B cell (primary cell): Measurements from ENCODE around the gene AFF1. TPM values are rescaled to one million over a fixed set of nuclear protein-coding genes. Genes with fewer than 3 reads are reported as not detected.

Experiments used
- ATAC-seq: fragments of 200-7000 bp; cut with Tn5 transposase; one replicate; pipeline ENCODE4 v1.10.0; 2021; ENCODE audit warnings: low read depth, mild to moderate bottlenecking, moderate number of reproducible peaks, moderate library complexity
- CTCF ChIA-PET: fragments of 350-600 bp; sonication (Branson Sonifier 250); formaldehyde crosslinking; loops from one replicate; lab custom pipeline; 2021; ENCODE audit warnings: antibody characterized with exemption, inconsistent platforms; lab: Charles Lee
- POLR2A ChIA-PET: fragments of 350-600 bp; sonication (Branson Sonifier 250); formaldehyde crosslinking; loops from one replicate; lab custom pipeline; 2021; ENCODE audit warnings: antibody characterized with exemption; lab: Charles Lee
- DNase-seq: peaks from one replicate; pipeline ENCODE4 v3.0.0; 2013
- H2AFZ ChIP-seq: 2 replicates; pipeline ENCODE4 v1.6.1; 2012; ENCODE audit warnings: mild to moderate bottlenecking, low read depth, low read length; ENCODE audit not compliant: insufficient read depth, poor library complexity, severe bottlenecking
- H3K27ac ChIP-seq, 2 donors: 1 replicate in 1 of 2; 2 replicates in 1 of 2; pipeline ENCODE4 v1.5.1; 2012 to 2013; ENCODE audit warnings: low read length in 2 of 2, mild to moderate bottlenecking in 2 of 2, moderate library complexity in 1 of 2
- H3K27me3 ChIP-seq, 4 experiments: fragments of 200-600 bp in 1 of 4; sonication (generic) in 1 of 4; replicated peaks in 1 of 4; 1 replicate in 2 of 4; 2 replicates in 2 of 4; pipeline versions ENCODE4 v1.6.1 to v1.7.0; 2013 to 2016; ENCODE audit warnings: low read length in 3 of 4, mild to moderate bottlenecking in 2 of 4, mixed read lengths in 1 of 4, moderate library complexity in 1 of 4; ENCODE audit not compliant: insufficient read depth in 4 of 4, control insufficient read depth in 3 of 4; ENCODE audit errors: control extremely low read depth in 1 of 4
- H3K36me3 ChIP-seq, 2 experiments: replicated peaks in 1 of 2; 1 replicate in 1 of 2; 2 replicates in 1 of 2; pipeline versions ENCODE4 v1.6.1 to v1.7.1; 2013; ENCODE audit warnings: low read length in 1 of 2; ENCODE audit not compliant: insufficient read depth in 2 of 2, control insufficient read depth in 1 of 2; ENCODE audit errors: control extremely low read depth in 1 of 2, extremely low read depth in 1 of 2
- H3K4me1 ChIP-seq, 2 donors: fragments of 200-600 bp in 1 of 2; sonication (generic) in 1 of 2; 1 replicate in 1 of 2; 2 replicates in 1 of 2; pipeline versions ENCODE4 v1.5.1 to v1.6.1; 2013 to 2017; ENCODE audit warnings: low read length in 2 of 2; ENCODE audit not compliant: control insufficient read depth in 2 of 2, insufficient read depth in 2 of 2
- H3K4me2 ChIP-seq: replicated peaks from 2 replicates; pipeline ENCODE3; 2012; ENCODE audit warnings: mild to moderate bottlenecking, low read depth, low read length; ENCODE audit not compliant: poor library complexity, severe bottlenecking
- H3K4me3 ChIP-seq, 5 experiments: fragments of 200-600 bp in 1 of 5; sonication (generic) in 1 of 5; 1 replicate in 3 of 5; 2 replicates in 2 of 5; pipeline versions ENCODE4 v1.5.1 to v1.7.0; 2011 to 2016; ENCODE audit warnings: low read length in 4 of 5, mild to moderate bottlenecking in 4 of 5, low read depth in 2 of 5, control low read depth in 1 of 5, moderate library complexity in 1 of 5; ENCODE audit not compliant: insufficient read depth in 1 of 5; ENCODE audit errors: control extremely low read depth in 1 of 5, extremely low read depth in 1 of 5
- H3K79me2 ChIP-seq: fragments of 200-600 bp; sonication (generic); one replicate; pipeline ENCODE4 v1.6.0; 2016; ENCODE audit warnings: low read length; ENCODE audit not compliant: control insufficient read depth, insufficient read depth
- H3K9ac ChIP-seq: fragments of 200-600 bp; sonication (generic); 2 replicates; pipeline ENCODE4 v1.6.1; 2017; ENCODE audit warnings: mild to moderate bottlenecking, low read length, moderate library complexity
- H3K9me3 ChIP-seq, 3 donors: one replicate each; pipeline versions ENCODE4 v1.6.1 to v1.7.1; 2013; ENCODE audit warnings: low read length in 2 of 3; ENCODE audit not compliant: control insufficient read depth in 2 of 3, insufficient read depth in 1 of 3; ENCODE audit errors: control extremely low read depth in 1 of 3
- H4K20me1 ChIP-seq: 2 replicates; pipeline ENCODE4 v1.6.0; 2012; ENCODE audit warnings: mild to moderate bottlenecking, low read length; ENCODE audit not compliant: insufficient read depth, control insufficient read depth, poor library complexity, severe bottlenecking
- H3K27ac Mint-ChIP-seq: one replicate; pipeline ENCODE4 v1.8.0; 2021; ENCODE audit warnings: mixed read lengths
- H3K27me3 Mint-ChIP-seq: one replicate; pipeline ENCODE4 v1.8.0; 2021; ENCODE audit warnings: mixed read lengths
- H3K4me1 Mint-ChIP-seq: one replicate; pipeline ENCODE4 v1.8.0; 2021; ENCODE audit warnings: mixed read lengths
- H3K4me3 Mint-ChIP-seq: one replicate; pipeline ENCODE4 v1.8.0; 2021; ENCODE audit warnings: mixed read lengths
- H3K9me3 Mint-ChIP-seq: one replicate; pipeline ENCODE4 v1.8.0; 2022; ENCODE audit warnings: mixed read lengths; ENCODE audit not compliant: insufficient read depth
- EZH2 ChIP-seq: IDR thresholded peaks from 2 replicates; pipeline ENCODE4 v1.6.1; 2012; ENCODE audit warnings: borderline replicate concordance, low read depth, mild to moderate bottlenecking, moderate library complexity, low read length; ENCODE audit not compliant: insufficient read depth, poor library complexity, severe bottlenecking
- WGBS: methylation state at CpG from one replicate; pipeline ENCODE4 v1.1.5; 2013; ENCODE audit warnings: missing lambda C conversion rate; ENCODE audit not compliant: insufficient coverage; 5-methylcytosine and 5-hydroxymethylcytosine counted together
- intact Hi-C: fragments of 100-400 bp; cut with micrococcal nuclease; formaldehyde crosslinking; loops from one replicate; pipeline ENCODE4 v1.10.0; 2022
- polyA plus RNA-seq: library from polyadenylated mRNA; depleted of rRNA; stranded (reverse); fragments of >200 nt; gene quantifications from 2 replicates; pipeline ENCODE4 v1.2.3, GENCODE V29; 2012
- total RNA-seq, 2 donors: library from RNA; stranded (reverse); fragments of 120-200 nt in 1 of 2; gene quantifications; 1 replicate in 1 of 2; 2 replicates in 1 of 2; pipeline versions ENCODE4 v1.2.3 to v1.2.4, GENCODE V29; 2013 to 2022
- TF ChIP-seq, protein P1 (sequence below): fragments of 200-600 bp; IDR thresholded peaks from one replicate; pipeline ENCODE4 v1.8.0; 2022; ENCODE audit warnings: antibody characterized with exemption, mild to moderate bottlenecking

AFF1 gene
- total and polyA plus RNA-seq, 2 donors (not counting 1 experiment from before 2014, with no cell fraction given), result 15.3 to 135 TPM

DNA sequence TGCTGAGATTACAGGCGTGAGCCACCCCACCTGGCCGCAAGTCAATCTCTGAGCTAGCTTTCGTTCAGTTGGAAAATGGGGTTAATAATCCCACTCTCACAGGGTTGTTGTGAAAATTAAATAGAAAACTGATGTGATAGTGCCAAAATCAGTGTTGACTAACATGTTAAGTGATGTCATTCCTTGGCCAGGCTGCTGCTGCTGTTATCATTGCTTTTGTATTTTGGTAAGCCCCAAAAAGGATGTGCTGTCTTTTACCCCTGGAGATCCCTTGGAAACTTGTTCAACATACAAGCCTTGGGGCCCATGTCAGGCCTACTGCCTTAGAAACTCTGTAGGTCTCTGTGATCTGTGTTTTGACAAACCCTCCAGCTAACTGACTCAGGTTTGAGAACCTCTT is 106.3 kb downstream of the AFF1 start:
- TF ChIP-seq, protein P1, sequence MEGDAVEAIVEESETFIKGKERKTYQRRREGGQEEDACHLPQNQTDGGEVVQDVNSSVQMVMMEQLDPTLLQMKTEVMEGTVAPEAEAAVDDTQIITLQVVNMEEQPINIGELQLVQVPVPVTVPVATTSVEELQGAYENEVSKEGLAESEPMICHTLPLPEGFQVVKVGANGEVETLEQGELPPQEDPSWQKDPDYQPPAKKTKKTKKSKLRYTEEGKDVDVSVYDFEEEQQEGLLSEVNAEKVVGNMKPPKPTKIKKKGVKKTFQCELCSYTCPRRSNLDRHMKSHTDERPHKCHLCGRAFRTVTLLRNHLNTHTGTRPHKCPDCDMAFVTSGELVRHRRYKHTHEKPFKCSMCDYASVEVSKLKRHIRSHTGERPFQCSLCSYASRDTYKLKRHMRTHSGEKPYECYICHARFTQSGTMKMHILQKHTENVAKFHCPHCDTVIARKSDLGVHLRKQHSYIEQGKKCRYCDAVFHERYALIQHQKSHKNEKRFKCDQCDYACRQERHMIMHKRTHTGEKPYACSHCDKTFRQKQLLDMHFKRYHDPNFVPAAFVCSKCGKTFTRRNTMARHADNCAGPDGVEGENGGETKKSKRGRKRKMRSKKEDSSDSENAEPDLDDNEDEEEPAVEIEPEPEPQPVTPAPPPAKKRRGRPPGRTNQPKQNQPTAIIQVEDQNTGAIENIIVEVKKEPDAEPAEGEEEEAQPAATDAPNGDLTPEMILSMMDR, result no peak
- no peak for TF ChIP-seq EZH2
- 100% methylated on average over 1 of the region's 3 CpGs for WGBS
- ATAC-seq, result no peak
- ChIA-PET CTCF (interaction anchor here (1.4 kb wide), 1 partner anchor 118 kb away, joined by 5 read pairs; no protein-coding TSS in a partner anchor), POLR2A (interaction anchor here (1.1 kb wide), 1 partner anchor 12 kb away, joined by 9 read pairs; no protein-coding TSS in a partner anchor)
- Histone ChIP-seq H3K4me2 (no peak overlapping the region), H3K36me3 (peaks cover 0 to 4% of the 10 kb centered on the region in 2 experiments), H3K27ac (no peak overlapping the region), H3K9ac (no peak overlapping the region), H3K27me3 (no peaks in the 10 kb centered on the region), H2AFZ (no peak overlapping the region), H4K20me1 (peaks cover 87% of the 10 kb centered on the region), H3K4me3 (no peak overlapping the region), H3K9me3 (no peaks in the 10 kb centered on the region), H3K4me1 (peaks cover 52 to 67% of the 10 kb centered on the region in 2 donors), H3K79me2 (peaks cover 98% of the 10 kb centered on the region)
- no peak for DNase-seq
- H3K27ac Mint-ChIP-seq, result no peak overlapping the region
- no peaks in the 10 kb centered on the region for H3K27me3 Mint-ChIP-seq
- no peak overlapping the region for H3K4me3 Mint-ChIP-seq
- H3K9me3 Mint-ChIP-seq, result no peaks in the 10 kb centered on the region
- peaks cover 61% of the 10 kb centered on the region for H3K4me1 Mint-ChIP-seq
- intact Hi-C loops, result no loop called here

DNA sequence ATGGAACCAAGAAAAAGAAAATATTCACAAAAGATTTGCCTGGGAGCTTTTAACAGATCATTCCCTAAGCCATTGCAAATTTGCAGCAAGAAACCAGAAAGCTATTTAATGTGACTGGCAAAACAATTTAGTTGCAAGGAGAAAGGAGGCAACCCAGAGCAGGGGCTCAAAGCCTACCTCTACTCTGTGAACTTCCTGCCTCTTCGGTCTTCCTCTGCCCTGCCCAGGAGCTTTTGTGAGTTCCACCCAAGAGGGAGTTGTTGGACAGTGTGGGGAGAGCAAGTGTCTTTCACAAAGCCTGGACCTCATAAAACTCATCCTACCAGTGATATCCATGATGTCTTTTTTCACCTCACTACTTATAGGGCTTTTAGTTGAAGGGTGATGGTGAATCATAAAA is 107.4 kb downstream of the AFF1 start:
- ATAC-seq (no peak), DNase-seq (no peak)
- H3K27me3 Mint-ChIP-seq, result no peaks in the 10 kb centered on the region
- Histone ChIP-seq H3K4me1 (peaks cover 45 to 56% of the 10 kb centered on the region in 2 donors), H4K20me1 (peaks cover 94% of the 10 kb centered on the region), H3K27ac (no peak overlapping the region), H3K36me3 (peaks cover 0 to 13% of the 10 kb centered on the region in 2 experiments), H3K9me3 (no peaks in the 10 kb centered on the region), H3K4me2 (no peak overlapping the region), H3K4me3 (no peak overlapping the region), H2AFZ (no peak overlapping the region), H3K9ac (no peak overlapping the region), H3K79me2 (peaks cover 98% of the 10 kb centered on the region), H3K27me3 (no peaks in the 10 kb centered on the region)
- H3K4me1 Mint-ChIP-seq, result peaks cover 51% of the 10 kb centered on the region
- H3K9me3 Mint-ChIP-seq, result no peaks in the 10 kb centered on the region
- CTCF ChIA-PET, result interaction anchor here (0.7 to 1.4 kb wide), 2 partner anchors 101 to 119 kb away, joined by 3 to 5 read pairs; no protein-coding TSS in a partner anchor
- H3K27ac Mint-ChIP-seq, result no peak overlapping the region
- TF ChIP-seq, protein P1, result no peak
- no peak for TF ChIP-seq EZH2
- H3K4me3 Mint-ChIP-seq, result no peak overlapping the region
- POLR2A ChIA-PET, result interaction anchor here (1.2 kb wide), 1 partner anchor 106 kb away, joined by 3 read pairs; no protein-coding TSS in a partner anchor
- intact Hi-C loops, result no loop called here
- no CpG with 5 or more reads among the region's 1 CpG for WGBS
